HepG2 (cell line): ENCODE measurements around the gene METTL26. TPM values are rescaled to one million over a fixed set of nuclear protein-coding genes. Genes with fewer than 3 reads are reported as not detected.
A peak's percentile ranks its signal among the peaks of the same experiment; 100 is the strongest.

Source experiments
- ATAC-seq: fragments of 200-7000 bp; cut with Tn5 transposase; 3 replicates; pipeline ENCODE4 v1.9.1; 2020; ENCODE audit warnings: mild to moderate bottlenecking, moderate library complexity
- BruUV-seq: library from RNA; stranded (reverse); fragments of 400-500 nt; replicated peaks from 2 replicates; lab custom pipeline; 2021; lab: Mats Ljungman, UMichigan
- CTCF ChIA-PET: fragments of 300-600 bp; formaldehyde crosslinking; extraction: SDS; loops from one replicate; lab custom pipeline; 2021; ENCODE audit warnings: low total read pairs, inconsistent platforms, low intra/inter-chr PET ratio; lab: Yijun Ruan, JAX
- POLR2A ChIA-PET: fragments of 350-600 bp; sonication (Branson Sonifier 250); formaldehyde crosslinking; loops from one replicate; lab custom pipeline; 2020; ENCODE audit warnings: antibody characterized with exemption, inconsistent platforms; lab: Yijun Ruan, JAX
- DNase-seq: peaks from one replicate; pipeline ENCODE4 v3.0.0-alpha.2; 2015; ENCODE audit warnings: low spot score
- FAIRE-seq: peaks from 3 replicates; lab custom pipeline; 2011; peaks lifted over from hg19 to GRCh38; lab: Jason Lieb, UNC
- H2AFZ ChIP-seq: one replicate; pipeline ENCODE4 v1.6.1; 2011; ENCODE audit warnings: low read length, inconsistent platforms
- H3K27ac ChIP-seq: fragments of 300-600 bp; 3 replicates; pipeline ENCODE4 v1.8.0; 2011; ENCODE audit warnings: mixed run types, mild to moderate bottlenecking, mixed read lengths, low read length, inconsistent platforms; ENCODE audit not compliant: insufficient read depth; ENCODE audit errors: extremely low read length
- H3K27me3 ChIP-seq, 2 experiments: fragments of 200-600 bp in 1 of 2; 2 replicates in 1 of 2; 3 replicates in 1 of 2; pipeline versions ENCODE4 v1.6.0 to v1.8.0; 2011; ENCODE audit warnings: low read length in 2 of 2, mild to moderate bottlenecking in 2 of 2, moderate library complexity in 2 of 2, inconsistent platforms in 1 of 2; ENCODE audit not compliant: insufficient read depth in 2 of 2, control insufficient read depth in 1 of 2
- H3K36me3 ChIP-seq, 2 experiments: fragments of 200-600 bp in 1 of 2; replicated peaks in 1 of 2; 2 replicates in 1 of 2; 3 replicates in 1 of 2; pipeline versions ENCODE4 v1.5.1 to v1.8.0; 2011; ENCODE audit warnings: low read length in 2 of 2, inconsistent platforms in 1 of 2; ENCODE audit not compliant: insufficient read depth in 2 of 2, control insufficient read depth in 1 of 2
- H3K4me1 ChIP-seq: 2 replicates; pipeline ENCODE4 v1.5.1; 2012; ENCODE audit warnings: low read length, inconsistent platforms; ENCODE audit not compliant: insufficient read depth
- H3K4me2 ChIP-seq: 2 replicates; pipeline ENCODE4 v1.6.0; 2011; ENCODE audit warnings: low read depth, low read length, inconsistent platforms
- H3K4me3 ChIP-seq, 3 experiments: fragments of 200-600 bp in 1 of 3; sonication (generic), shearing (Covaris generic) in 1 of 3; replicated peaks in 1 of 3; 2 replicates each; pipeline ENCODE4 v1.5.1; 2011 to 2016; ENCODE audit warnings: low read length in 3 of 3, inconsistent platforms in 2 of 3, low read depth in 2 of 3, mild to moderate bottlenecking in 2 of 3, control low read depth in 1 of 3, mixed read lengths in 1 of 3; ENCODE audit not compliant: insufficient read depth in 1 of 3
- H3K79me2 ChIP-seq: one replicate; pipeline ENCODE4 v1.6.1; 2011; ENCODE audit warnings: low read length, inconsistent platforms; ENCODE audit not compliant: insufficient read depth
- H3K9ac ChIP-seq: 2 replicates; pipeline ENCODE4 v1.6.0; 2011; ENCODE audit warnings: mild to moderate bottlenecking, low read depth, low read length, inconsistent platforms; ENCODE audit not compliant: insufficient read depth
- H3K9me3 ChIP-seq: 2 replicates; pipeline ENCODE4 v1.5.1; 2012; ENCODE audit warnings: mild to moderate bottlenecking, low read length
- H4K20me1 ChIP-seq: 2 replicates; pipeline ENCODE4 v1.6.0; 2011; ENCODE audit warnings: inconsistent platforms, mild to moderate bottlenecking, low read length, moderate library complexity; ENCODE audit not compliant: insufficient read depth
- ARID2 ChIP-seq: sonication (generic); formaldehyde crosslinking; IDR thresholded peaks from 2 replicates; pipeline ENCODE4 v1.8.1; 2022; ENCODE audit warnings: mild to moderate bottlenecking, missing genetic modification reagents, borderline replicate concordance
- CREB1 ChIP-seq, 2 experiments: fragments of 450-650 bp in 1 of 2; IDR thresholded peaks; 2 replicates each; pipeline ENCODE4 v1.6.1; 2016 to 2017; ENCODE audit warnings: control low read depth in 1 of 2, mild to moderate bottlenecking in 1 of 2, missing compliant biosample characterization in 1 of 2, missing genetic modification characterization in 1 of 2
- DNMT3B ChIP-seq: conservative IDR thresholded peaks from 2 replicates; pipeline ENCODE4 v1.6.1; 2016; ENCODE audit warnings: missing biosample characterization, control low read depth
- NONO ChIP-seq, 2 experiments: fragments of 450-650 bp in 1 of 2; sonication (generic) in 1 of 2; formaldehyde crosslinking in 1 of 2; IDR thresholded peaks in 1 of 2; conservative IDR thresholded peaks in 1 of 2; 2 replicates each; pipeline versions ENCODE4 v1.6.1 to v1.8.0; 2017 to 2022; ENCODE audit warnings: mild to moderate bottlenecking in 1 of 2, missing genetic modification reagents in 1 of 2, moderate library complexity in 1 of 2
- SMC3 ChIP-seq: IDR thresholded peaks from 2 replicates; pipeline ENCODE4 v1.6.1; 2011; ENCODE audit warnings: low read length, improper control_type of control experiment
- ZBTB8A ChIP-seq: sonication (generic); formaldehyde crosslinking; IDR thresholded peaks from 2 replicates; pipeline ENCODE4 v1.4.0; 2020; ENCODE audit warnings: mild to moderate bottlenecking, low read depth, missing genetic modification reagents, borderline replicate concordance
- WGBS: methylation state at CpG from one replicate; pipeline ENCODE4 v1.1.6; 2017; ENCODE audit warnings: low lambda C conversion rate; 5-methylcytosine and 5-hydroxymethylcytosine counted together
- in situ Hi-C: cut with HindIII; loops from 2 replicates; pipeline ENCODE4 v1.10.0; 2017; ENCODE audit warnings: low pct_unique_long_range_greater_than_20kb; ENCODE audit not compliant: extremely low pct_ligation_motif_present
- intact Hi-C: fragments of 100-400 bp; cut with micrococcal nuclease; formaldehyde crosslinking; loops from one replicate; pipeline ENCODE4 v1.10.0; 2022; ENCODE audit not compliant: unreplicated experiment
- polyA plus RNA-seq, 8 experiments: library from polyadenylated mRNA; depleted of rRNA in 3 of 8; stranded (reverse) in 7 of 8; unstranded in 1 of 8; fragments of >200 nt; fragmentation: Illumina TruSeq in 4 of 8; extraction: Trizol in 4 of 8; gene quantifications; 2 replicates each; pipeline versions ENCODE4 v1.2.1 to v1.2.3, GENCODE V29; 2011 to 2016; ENCODE audit warnings: low read depth in 4 of 8, missing spikeins in 1 of 8, mixed read lengths in 1 of 8; ENCODE audit not compliant: insufficient read depth in 1 of 8
- total RNA-seq, 5 experiments: library from RNA; depleted of rRNA; stranded (reverse); fragments of >200 nt; fragmentation: Illumina TruSeq; extraction: Trizol; gene quantifications; 2 replicates each; pipeline ENCODE4 v1.2.3, GENCODE V29; 2016; ENCODE audit warnings: low read depth in 1 of 5
- TF ChIP-seq, protein P1 (sequence below): sonication (generic); formaldehyde crosslinking; IDR thresholded peaks from 2 replicates; pipeline ENCODE4 v1.4.0; 2020; ENCODE audit warnings: missing genetic modification reagents
- TF ChIP-seq, protein P2 (sequence below): sonication (generic); formaldehyde crosslinking; IDR thresholded peaks from 2 replicates; pipeline ENCODE4 v1.5.0; 2020; ENCODE audit warnings: mild to moderate bottlenecking, missing genetic modification reagents, borderline replicate concordance

Gene METTL26
- total and polyA plus RNA-seq, 2 of the 13 experiments (the other 11 are each of a cell fraction or from before 2014, with no cell fraction given) = 65.5 to 70.1 TPM

DNA sequence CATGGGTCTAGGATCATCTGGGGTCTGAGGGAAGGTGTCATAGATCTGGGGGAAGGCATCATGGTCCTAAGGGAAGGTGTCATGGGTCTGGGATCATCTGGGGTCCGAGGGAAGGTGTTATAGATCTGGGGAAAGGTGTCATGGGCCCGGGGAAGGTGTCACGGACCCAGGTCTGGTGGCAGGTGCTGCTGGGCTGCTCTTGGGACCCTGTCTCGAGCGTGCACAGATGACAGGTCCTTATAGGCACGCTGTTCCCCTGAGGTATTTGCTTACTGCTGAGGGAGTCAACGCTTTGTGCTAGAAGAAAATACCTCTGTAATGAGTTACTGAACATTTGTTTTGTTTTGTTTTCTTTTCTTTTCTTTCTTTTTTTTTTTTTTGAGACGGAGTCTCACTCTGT lies 44.9 kb downstream of the METTL26 start (continued):
- TF ChIP-seq ZBTB8A (no peak), ARID2 (CRISPR knock-in tag) (no peak), SMC3 (no peak)

DNA sequence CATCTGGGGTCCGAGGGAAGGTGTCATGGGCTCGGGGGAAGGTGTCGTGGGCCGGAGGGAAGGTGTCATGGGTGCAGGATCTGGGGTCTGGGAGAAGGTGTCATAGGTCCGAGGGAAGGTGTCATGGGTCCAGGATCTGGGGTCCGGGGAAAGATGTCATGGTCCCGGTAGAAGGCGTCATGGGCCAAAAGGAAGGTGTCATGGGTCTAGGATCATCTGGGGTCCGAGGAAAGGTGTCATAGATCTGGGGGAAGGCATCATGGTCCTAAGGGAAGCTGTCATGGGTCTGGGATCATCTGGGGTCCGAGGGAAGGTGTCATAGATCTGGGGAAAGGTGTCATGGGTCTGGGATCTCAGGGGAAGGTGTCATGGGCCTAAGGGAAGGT lies 45.3 kb downstream of the METTL26 start:
- FAIRE-seq (no peak), ATAC-seq (no peak), DNase-seq (no peak)
- WGBS = 3% methylated on average over 10 of the region's 10 CpGs
- ChIA-PET POLR2A (no interaction called here), CTCF (no interaction called here)
- Histone ChIP-seq H2AFZ (no peak overlapping the region), H3K27ac (no peak overlapping the region), H4K20me1 (peaks cover 14% of the 10 kb centered on the region; the same call in 1 of the 2 replicates), H3K4me3 (peak overlapping the region; percentile 63 to 80 (median 80)), H3K79me2 (peaks cover 46% of the 10 kb centered on the region), H3K27me3 (no peaks in the 10 kb centered on the region), H3K9ac (peak overlapping the region; percentile 82), H3K9me3 (no peaks in the 10 kb centered on the region), H3K4me1 (peaks cover 59% of the 10 kb centered on the region), H3K36me3 (0 out of 5 replicates have a peak, but pooled peaks cover 0 to 3% of the 10 kb centered on the region in 2 experiments), H3K4me2 (peak overlapping the region; percentile 90)
- intact Hi-C loops = no loop called here
- in situ Hi-C loops = no loop called here
- peak; percentile 84 for TF ChIP-seq CREB1 (IDR thresholded peaks at IDR 0.05)
- TF ChIP-seq CREB1 (CRISPR knock-in tag; IDR thresholded peaks at IDR 0.05) = no peak
- no peak for TF ChIP-seq DNMT3B (CRISPR knock-in tag)
- no TSS peak for BruUV-seq

DNA sequence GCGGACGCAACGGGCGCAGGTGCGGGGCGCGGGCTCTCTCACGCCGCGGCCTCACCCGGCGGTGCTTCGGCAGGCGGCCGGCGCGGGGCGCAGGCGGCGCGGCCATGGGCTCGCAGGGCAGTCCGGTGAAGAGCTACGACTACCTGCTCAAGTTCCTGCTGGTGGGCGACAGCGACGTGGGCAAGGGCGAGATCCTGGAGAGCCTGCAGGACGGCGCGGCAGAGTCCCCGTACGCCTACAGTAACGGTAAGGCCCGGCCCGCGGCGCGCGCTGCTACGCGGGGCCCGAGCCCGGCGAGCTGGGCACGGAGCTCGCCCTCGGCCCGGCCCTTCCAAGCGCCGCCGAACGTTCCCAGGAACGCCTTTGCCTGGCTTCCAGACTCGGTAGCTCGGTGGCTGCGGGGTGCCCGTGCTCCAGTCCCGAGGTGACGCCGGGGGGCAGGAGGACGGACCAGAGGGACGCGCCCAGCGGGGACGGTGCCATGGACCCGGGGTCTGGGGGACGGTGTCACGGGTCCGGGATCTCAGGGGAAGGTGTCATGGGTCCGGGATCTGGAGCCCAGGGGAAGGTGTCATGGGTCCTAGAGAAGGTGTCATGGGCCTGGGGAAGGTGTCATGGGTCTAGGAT lies 45.8 kb downstream of the METTL26 start:
- intact Hi-C loops = no loop called here
- H3K4me1 ChIP-seq = peaks cover 64% of the 10 kb centered on the region
- H3K27me3 ChIP-seq = no peaks in the 10 kb centered on the region
- no peak for ATAC-seq
- peak overlapping the region; percentile 82 for H3K9ac ChIP-seq
- ChIA-PET CTCF (no interaction called here), POLR2A (no interaction called here)
- in situ Hi-C loops = no loop called here
- FAIRE-seq = no peak
- peak overlapping the region; percentile 63 to 80 (median 80) for H3K4me3 ChIP-seq
- H3K36me3 ChIP-seq = 0 out of 5 replicates have a peak, but pooled peaks cover 0 to 3% of the 10 kb centered on the region in 2 experiments
- H3K9me3 ChIP-seq = no peaks in the 10 kb centered on the region
- H4K20me1 ChIP-seq = peaks cover 14% of the 10 kb centered on the region; the same call in 1 of the 2 replicates
- no peak for DNase-seq
- WGBS = 1% methylated on average over 17 of the region's 71 CpGs
- no TSS peak for BruUV-seq
- peaks cover 46% of the 10 kb centered on the region for H3K79me2 ChIP-seq
- H3K4me2 ChIP-seq = peak overlapping the region; percentile 90
- no peak overlapping the region for H2AFZ ChIP-seq
- H3K27ac ChIP-seq = peak overlapping the region; percentile 73
- TF ChIP-seq NONO (IDR thresholded peaks at IDR 0.05) (no peak), NONO (CRISPR knock-in tag; conservative IDR thresholded peaks at IDR 0.05) (no peak)
- TF ChIP-seq, protein P1, sequence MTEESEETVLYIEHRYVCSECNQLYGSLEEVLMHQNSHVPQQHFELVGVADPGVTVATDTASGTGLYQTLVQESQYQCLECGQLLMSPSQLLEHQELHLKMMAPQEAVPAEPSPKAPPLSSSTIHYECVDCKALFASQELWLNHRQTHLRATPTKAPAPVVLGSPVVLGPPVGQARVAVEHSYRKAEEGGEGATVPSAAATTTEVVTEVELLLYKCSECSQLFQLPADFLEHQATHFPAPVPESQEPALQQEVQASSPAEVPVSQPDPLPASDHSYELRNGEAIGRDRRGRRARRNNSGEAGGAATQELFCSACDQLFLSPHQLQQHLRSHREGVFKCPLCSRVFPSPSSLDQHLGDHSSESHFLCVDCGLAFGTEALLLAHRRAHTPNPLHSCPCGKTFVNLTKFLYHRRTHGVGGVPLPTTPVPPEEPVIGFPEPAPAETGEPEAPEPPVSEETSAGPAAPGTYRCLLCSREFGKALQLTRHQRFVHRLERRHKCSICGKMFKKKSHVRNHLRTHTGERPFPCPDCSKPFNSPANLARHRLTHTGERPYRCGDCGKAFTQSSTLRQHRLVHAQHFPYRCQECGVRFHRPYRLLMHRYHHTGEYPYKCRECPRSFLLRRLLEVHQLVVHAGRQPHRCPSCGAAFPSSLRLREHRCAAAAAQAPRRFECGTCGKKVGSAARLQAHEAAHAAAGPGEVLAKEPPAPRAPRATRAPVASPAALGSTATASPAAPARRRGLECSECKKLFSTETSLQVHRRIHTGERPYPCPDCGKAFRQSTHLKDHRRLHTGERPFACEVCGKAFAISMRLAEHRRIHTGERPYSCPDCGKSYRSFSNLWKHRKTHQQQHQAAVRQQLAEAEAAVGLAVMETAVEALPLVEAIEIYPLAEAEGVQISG (CRISPR knock-in tag) = peak; percentile 47
- TF ChIP-seq, protein P2, sequence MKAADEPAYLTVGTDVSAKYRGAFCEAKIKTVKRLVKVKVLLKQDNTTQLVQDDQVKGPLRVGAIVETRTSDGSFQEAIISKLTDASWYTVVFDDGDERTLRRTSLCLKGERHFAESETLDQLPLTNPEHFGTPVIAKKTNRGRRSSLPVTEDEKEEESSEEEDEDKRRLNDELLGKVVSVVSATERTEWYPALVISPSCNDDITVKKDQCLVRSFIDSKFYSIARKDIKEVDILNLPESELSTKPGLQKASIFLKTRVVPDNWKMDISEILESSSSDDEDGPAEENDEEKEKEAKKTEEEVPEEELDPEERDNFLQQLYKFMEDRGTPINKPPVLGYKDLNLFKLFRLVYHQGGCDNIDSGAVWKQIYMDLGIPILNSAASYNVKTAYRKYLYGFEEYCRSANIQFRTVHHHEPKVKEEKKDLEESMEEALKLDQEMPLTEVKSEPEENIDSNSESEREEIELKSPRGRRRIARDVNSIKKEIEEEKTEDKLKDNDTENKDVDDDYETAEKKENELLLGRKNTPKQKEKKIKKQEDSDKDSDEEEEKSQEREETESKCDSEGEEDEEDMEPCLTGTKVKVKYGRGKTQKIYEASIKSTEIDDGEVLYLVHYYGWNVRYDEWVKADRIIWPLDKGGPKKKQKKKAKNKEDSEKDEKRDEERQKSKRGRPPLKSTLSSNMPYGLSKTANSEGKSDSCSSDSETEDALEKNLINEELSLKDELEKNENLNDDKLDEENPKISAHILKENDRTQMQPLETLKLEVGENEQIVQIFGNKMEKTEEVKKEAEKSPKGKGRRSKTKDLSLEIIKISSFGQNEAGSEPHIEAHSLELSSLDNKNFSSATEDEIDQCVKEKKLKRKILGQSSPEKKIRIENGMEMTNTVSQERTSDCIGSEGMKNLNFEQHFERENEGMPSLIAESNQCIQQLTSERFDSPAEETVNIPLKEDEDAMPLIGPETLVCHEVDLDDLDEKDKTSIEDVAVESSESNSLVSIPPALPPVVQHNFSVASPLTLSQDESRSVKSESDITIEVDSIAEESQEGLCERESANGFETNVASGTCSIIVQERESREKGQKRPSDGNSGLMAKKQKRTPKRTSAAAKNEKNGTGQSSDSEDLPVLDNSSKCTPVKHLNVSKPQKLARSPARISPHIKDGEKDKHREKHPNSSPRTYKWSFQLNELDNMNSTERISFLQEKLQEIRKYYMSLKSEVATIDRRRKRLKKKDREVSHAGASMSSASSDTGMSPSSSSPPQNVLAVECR (CRISPR knock-in tag) = peak; percentile 67; the same call in 1 of the 2 replicates
